B cell (primary cell): Measurements from ENCODE around the gene YRDC. TPM values are rescaled to one million over a fixed set of nuclear protein-coding genes. Genes with fewer than 3 reads are reported as not detected.

ENCODE experiments used
- ATAC-seq: fragments of 200-7000 bp; cut with Tn5 transposase; one replicate; pipeline ENCODE4 v1.10.0; 2021; ENCODE audit warnings: low read depth, mild to moderate bottlenecking, moderate number of reproducible peaks, moderate library complexity
- CTCF ChIA-PET: fragments of 350-600 bp; sonication (Branson Sonifier 250); formaldehyde crosslinking; loops from one replicate; lab custom pipeline; 2021; ENCODE audit warnings: antibody characterized with exemption, inconsistent platforms; lab: Charles Lee
- POLR2A ChIA-PET: fragments of 350-600 bp; sonication (Branson Sonifier 250); formaldehyde crosslinking; loops from one replicate; lab custom pipeline; 2021; ENCODE audit warnings: antibody characterized with exemption; lab: Charles Lee
- DNase-seq: peaks from one replicate; pipeline ENCODE4 v3.0.0; 2013
- H2AFZ ChIP-seq: 2 replicates; pipeline ENCODE4 v1.6.1; 2012; ENCODE audit warnings: mild to moderate bottlenecking, low read depth, low read length; ENCODE audit not compliant: insufficient read depth, poor library complexity, severe bottlenecking
- H3K27ac ChIP-seq, 2 donors: 1 replicate in 1 of 2; 2 replicates in 1 of 2; pipeline ENCODE4 v1.5.1; 2012 to 2013; ENCODE audit warnings: low read length in 2 of 2, mild to moderate bottlenecking in 2 of 2, moderate library complexity in 1 of 2
- H3K27me3 ChIP-seq, 4 experiments: fragments of 200-600 bp in 1 of 4; sonication (generic) in 1 of 4; replicated peaks in 1 of 4; 1 replicate in 2 of 4; 2 replicates in 2 of 4; pipeline versions ENCODE4 v1.6.1 to v1.7.0; 2013 to 2016; ENCODE audit warnings: low read length in 3 of 4, mild to moderate bottlenecking in 2 of 4, mixed read lengths in 1 of 4, moderate library complexity in 1 of 4; ENCODE audit not compliant: insufficient read depth in 4 of 4, control insufficient read depth in 3 of 4; ENCODE audit errors: control extremely low read depth in 1 of 4
- H3K36me3 ChIP-seq, 2 experiments: replicated peaks in 1 of 2; 1 replicate in 1 of 2; 2 replicates in 1 of 2; pipeline versions ENCODE4 v1.6.1 to v1.7.1; 2013; ENCODE audit warnings: low read length in 1 of 2; ENCODE audit not compliant: insufficient read depth in 2 of 2, control insufficient read depth in 1 of 2; ENCODE audit errors: control extremely low read depth in 1 of 2, extremely low read depth in 1 of 2
- H3K4me1 ChIP-seq, 2 donors: fragments of 200-600 bp in 1 of 2; sonication (generic) in 1 of 2; 1 replicate in 1 of 2; 2 replicates in 1 of 2; pipeline versions ENCODE4 v1.5.1 to v1.6.1; 2013 to 2017; ENCODE audit warnings: low read length in 2 of 2; ENCODE audit not compliant: control insufficient read depth in 2 of 2, insufficient read depth in 2 of 2
- H3K4me2 ChIP-seq: replicated peaks from 2 replicates; pipeline ENCODE3; 2012; ENCODE audit warnings: mild to moderate bottlenecking, low read depth, low read length; ENCODE audit not compliant: poor library complexity, severe bottlenecking
- H3K4me3 ChIP-seq, 5 experiments: fragments of 200-600 bp in 1 of 5; sonication (generic) in 1 of 5; 1 replicate in 3 of 5; 2 replicates in 2 of 5; pipeline versions ENCODE4 v1.5.1 to v1.7.0; 2011 to 2016; ENCODE audit warnings: low read length in 4 of 5, mild to moderate bottlenecking in 4 of 5, low read depth in 2 of 5, control low read depth in 1 of 5, moderate library complexity in 1 of 5; ENCODE audit not compliant: insufficient read depth in 1 of 5; ENCODE audit errors: control extremely low read depth in 1 of 5, extremely low read depth in 1 of 5
- H3K79me2 ChIP-seq: fragments of 200-600 bp; sonication (generic); one replicate; pipeline ENCODE4 v1.6.0; 2016; ENCODE audit warnings: low read length; ENCODE audit not compliant: control insufficient read depth, insufficient read depth
- H3K9ac ChIP-seq: fragments of 200-600 bp; sonication (generic); 2 replicates; pipeline ENCODE4 v1.6.1; 2017; ENCODE audit warnings: mild to moderate bottlenecking, low read length, moderate library complexity
- H3K9me3 ChIP-seq, 3 donors: one replicate each; pipeline versions ENCODE4 v1.6.1 to v1.7.1; 2013; ENCODE audit warnings: low read length in 2 of 3; ENCODE audit not compliant: control insufficient read depth in 2 of 3, insufficient read depth in 1 of 3; ENCODE audit errors: control extremely low read depth in 1 of 3
- H4K20me1 ChIP-seq: 2 replicates; pipeline ENCODE4 v1.6.0; 2012; ENCODE audit warnings: mild to moderate bottlenecking, low read length; ENCODE audit not compliant: insufficient read depth, control insufficient read depth, poor library complexity, severe bottlenecking
- H3K27ac Mint-ChIP-seq: one replicate; pipeline ENCODE4 v1.8.0; 2021; ENCODE audit warnings: mixed read lengths
- H3K27me3 Mint-ChIP-seq: one replicate; pipeline ENCODE4 v1.8.0; 2021; ENCODE audit warnings: mixed read lengths
- H3K4me1 Mint-ChIP-seq: one replicate; pipeline ENCODE4 v1.8.0; 2021; ENCODE audit warnings: mixed read lengths
- H3K4me3 Mint-ChIP-seq: one replicate; pipeline ENCODE4 v1.8.0; 2021; ENCODE audit warnings: mixed read lengths
- H3K9me3 Mint-ChIP-seq: one replicate; pipeline ENCODE4 v1.8.0; 2022; ENCODE audit warnings: mixed read lengths; ENCODE audit not compliant: insufficient read depth
- EZH2 ChIP-seq: IDR thresholded peaks from 2 replicates; pipeline ENCODE4 v1.6.1; 2012; ENCODE audit warnings: borderline replicate concordance, low read depth, mild to moderate bottlenecking, moderate library complexity, low read length; ENCODE audit not compliant: insufficient read depth, poor library complexity, severe bottlenecking
- WGBS: methylation state at CpG from one replicate; pipeline ENCODE4 v1.1.5; 2013; ENCODE audit warnings: missing lambda C conversion rate; ENCODE audit not compliant: insufficient coverage; 5-methylcytosine and 5-hydroxymethylcytosine counted together
- intact Hi-C: fragments of 100-400 bp; cut with micrococcal nuclease; formaldehyde crosslinking; loops from one replicate; pipeline ENCODE4 v1.10.0; 2022
- polyA plus RNA-seq: library from polyadenylated mRNA; depleted of rRNA; stranded (reverse); fragments of >200 nt; gene quantifications from 2 replicates; pipeline ENCODE4 v1.2.3, GENCODE V29; 2012
- total RNA-seq, 2 donors: library from RNA; stranded (reverse); fragments of 120-200 nt in 1 of 2; gene quantifications; 1 replicate in 1 of 2; 2 replicates in 1 of 2; pipeline versions ENCODE4 v1.2.3 to v1.2.4, GENCODE V29; 2013 to 2022
- TF ChIP-seq, protein P1 (sequence below): fragments of 200-600 bp; IDR thresholded peaks from one replicate; pipeline ENCODE4 v1.8.0; 2022; ENCODE audit warnings: antibody characterized with exemption, mild to moderate bottlenecking

Gene YRDC
- total and polyA plus RNA-seq, 2 donors (not counting 1 experiment from before 2014, with no cell fraction given): 12.5 to 16.7 TPM

GRCh38 chr1:37845049-37845646 lies 37.1 kb upstream of the YRDC start:
- peak overlapping the region in 1 of 2 donors; percentile 76 for H3K27ac ChIP-seq
- Mint-ChIP-seq H3K4me1 (peaks cover 36% of the 10 kb centered on the region), H3K27ac (peak overlapping the region; percentile 38), H3K4me3 (peak overlapping the region; percentile 41), H3K9me3 (no peaks in the 10 kb centered on the region), H3K27me3 (no peaks in the 10 kb centered on the region)
- DNase-seq (no peak), ATAC-seq (no peak)
- intact Hi-C loops: no loop called here
- no peak overlapping the region for H3K4me3 ChIP-seq
- POLR2A ChIA-PET: no interaction called here
- peaks cover 1 to 21% of the 10 kb centered on the region in 2 experiments for H3K36me3 ChIP-seq
- no peak overlapping the region for H3K9ac ChIP-seq
- CTCF ChIA-PET: no interaction called here
- H3K4me1 ChIP-seq: peaks cover 13 to 15% of the 10 kb centered on the region in 2 donors
- TF ChIP-seq, protein P1, sequence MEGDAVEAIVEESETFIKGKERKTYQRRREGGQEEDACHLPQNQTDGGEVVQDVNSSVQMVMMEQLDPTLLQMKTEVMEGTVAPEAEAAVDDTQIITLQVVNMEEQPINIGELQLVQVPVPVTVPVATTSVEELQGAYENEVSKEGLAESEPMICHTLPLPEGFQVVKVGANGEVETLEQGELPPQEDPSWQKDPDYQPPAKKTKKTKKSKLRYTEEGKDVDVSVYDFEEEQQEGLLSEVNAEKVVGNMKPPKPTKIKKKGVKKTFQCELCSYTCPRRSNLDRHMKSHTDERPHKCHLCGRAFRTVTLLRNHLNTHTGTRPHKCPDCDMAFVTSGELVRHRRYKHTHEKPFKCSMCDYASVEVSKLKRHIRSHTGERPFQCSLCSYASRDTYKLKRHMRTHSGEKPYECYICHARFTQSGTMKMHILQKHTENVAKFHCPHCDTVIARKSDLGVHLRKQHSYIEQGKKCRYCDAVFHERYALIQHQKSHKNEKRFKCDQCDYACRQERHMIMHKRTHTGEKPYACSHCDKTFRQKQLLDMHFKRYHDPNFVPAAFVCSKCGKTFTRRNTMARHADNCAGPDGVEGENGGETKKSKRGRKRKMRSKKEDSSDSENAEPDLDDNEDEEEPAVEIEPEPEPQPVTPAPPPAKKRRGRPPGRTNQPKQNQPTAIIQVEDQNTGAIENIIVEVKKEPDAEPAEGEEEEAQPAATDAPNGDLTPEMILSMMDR: no peak
- TF ChIP-seq EZH2: no peak
- 95% methylated on average over 5 of the region's 5 CpGs for WGBS
- H3K79me2 ChIP-seq: peaks cover 95% of the 10 kb centered on the region
- no peak overlapping the region for H3K4me2 ChIP-seq
- no peak overlapping the region for H2AFZ ChIP-seq
- peaks cover 15% of the 10 kb centered on the region for H4K20me1 ChIP-seq
- no peaks in the 10 kb centered on the region for H3K9me3 ChIP-seq
- no peaks in the 10 kb centered on the region for H3K27me3 ChIP-seq

GRCh38 chr1:37844536-37844935 lies 36.5 kb upstream of the YRDC start:
- CTCF ChIA-PET: no interaction called here
- Histone ChIP-seq H3K79me2 (peaks cover 93% of the 10 kb centered on the region), H4K20me1 (peaks cover 15% of the 10 kb centered on the region), H3K9ac (no peak overlapping the region), H3K27me3 (no peaks in the 10 kb centered on the region), H3K9me3 (no peaks in the 10 kb centered on the region), H3K4me3 (no peak overlapping the region), H3K4me1 (peaks cover 13 to 15% of the 10 kb centered on the region in 2 donors), H2AFZ (no peak overlapping the region), H3K4me2 (no peak overlapping the region), H3K27ac (no peak overlapping the region), H3K36me3 (peaks cover 1 to 27% of the 10 kb centered on the region in 2 experiments)
- H3K4me1 Mint-ChIP-seq: peaks cover 36% of the 10 kb centered on the region
- no peaks in the 10 kb centered on the region for H3K9me3 Mint-ChIP-seq
- DNase-seq: no peak
- no peaks in the 10 kb centered on the region for H3K27me3 Mint-ChIP-seq
- TF ChIP-seq, protein P1: no peak
- TF ChIP-seq EZH2: no peak
- no peak overlapping the region for H3K27ac Mint-ChIP-seq
- H3K4me3 Mint-ChIP-seq: no peak overlapping the region
- POLR2A ChIA-PET: no interaction called here
- intact Hi-C loops: no loop called here
- no peak for ATAC-seq
